Right atrium auricular region (tissue), 2 donors: ENCODE data around the gene NF1. TPM values are rescaled to one million over a fixed set of nuclear protein-coding genes. Genes with fewer than 3 reads are reported as not detected.
"Not testable (repeated sequence)": the region's sequence is repeated elsewhere in the genome, so short reads cannot be mapped to it uniquely, and the experiment has no call there.

ENCODE experiments used
- DNase-seq: peaks from one replicate; pipeline ENCODE4 v3.0.0-alpha.2; 2019; ENCODE audit warnings: low spot score
- H3K27ac ChIP-seq, 2 donors: fragments of 200-600 bp; sonication (generic); 1 replicate in 1 of 2; 2 replicates in 1 of 2; pipeline ENCODE4 v1.5.1; 2016 to 2019
- H3K27me3 ChIP-seq, 2 donors: fragments of 200-600 bp; sonication (generic); one replicate each; pipeline versions ENCODE4 v1.5.1 to v1.6.0; 2017 to 2019
- H3K36me3 ChIP-seq: fragments of 200-600 bp; sonication (generic); one replicate; pipeline ENCODE4 v1.5.1; 2016
- H3K4me1 ChIP-seq, 2 donors: fragments of 200-600 bp; sonication (generic); one replicate each; pipeline versions ENCODE4 v1.5.1 to v1.6.0; 2017 to 2019
- H3K4me3 ChIP-seq, 2 donors: fragments of 200-600 bp; sonication (generic); 1 replicate in 1 of 2; 2 replicates in 1 of 2; pipeline ENCODE4 v1.5.1; 2017 to 2019; ENCODE audit warnings: mild to moderate bottlenecking in 1 of 2, moderate library complexity in 1 of 2
- H3K9me3 ChIP-seq, 2 donors: fragments of 200-600 bp; sonication (generic); one replicate each; pipeline ENCODE4 v1.5.1; 2019
- total RNA-seq, 2 donors: library from RNA; depleted of rRNA; stranded (reverse); fragments of >200 nt; gene quantifications; one replicate each; pipeline ENCODE4 v1.1.0, GENCODE V29; 2016
- TF ChIP-seq, protein P1 (sequence below), 2 donors: fragments of 200-600 bp; sonication (generic); IDR thresholded peaks; one replicate each; pipeline ENCODE4 v1.5.1; 2019; ENCODE audit warnings: antibody characterized with exemption in 2 of 2

Gene NF1
- total RNA-seq, 2 donors from 2014 or later: 47.5 to 51.4 TPM

DNA sequence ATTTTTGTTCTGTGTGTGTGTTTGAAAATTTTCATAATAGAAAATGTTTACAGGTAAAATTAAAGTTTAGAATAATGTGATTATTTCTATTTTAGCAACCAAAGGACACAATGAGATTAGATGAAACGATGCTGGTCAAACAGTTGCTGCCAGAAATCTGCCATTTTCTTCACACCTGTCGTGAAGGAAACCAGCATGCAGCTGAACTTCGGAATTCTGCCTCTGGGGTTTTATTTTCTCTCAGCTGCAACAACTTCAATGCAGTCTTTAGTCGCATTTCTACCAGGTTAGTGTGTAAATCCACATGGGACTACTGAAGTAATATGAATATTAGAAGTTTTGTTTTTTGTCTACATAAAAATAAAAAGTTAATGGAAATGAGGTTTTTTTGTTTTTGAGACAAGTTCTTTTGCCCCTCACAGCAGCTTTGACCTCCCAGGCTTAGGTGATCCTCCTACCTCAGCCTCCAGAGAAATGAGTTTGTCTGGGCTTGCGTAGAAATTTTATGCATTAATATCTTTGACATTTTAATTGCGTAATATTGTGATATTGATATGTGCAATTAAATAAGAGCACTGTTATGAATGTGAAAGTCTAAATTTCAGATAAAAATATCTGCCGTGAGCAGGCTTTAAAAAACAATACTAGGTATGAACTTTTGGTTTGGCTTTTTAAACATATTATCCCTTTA is 68.5 kb downstream of the NF1 start:
- no peaks in the 10 kb centered on the region for H3K27me3 ChIP-seq
- TF ChIP-seq, protein P1, sequence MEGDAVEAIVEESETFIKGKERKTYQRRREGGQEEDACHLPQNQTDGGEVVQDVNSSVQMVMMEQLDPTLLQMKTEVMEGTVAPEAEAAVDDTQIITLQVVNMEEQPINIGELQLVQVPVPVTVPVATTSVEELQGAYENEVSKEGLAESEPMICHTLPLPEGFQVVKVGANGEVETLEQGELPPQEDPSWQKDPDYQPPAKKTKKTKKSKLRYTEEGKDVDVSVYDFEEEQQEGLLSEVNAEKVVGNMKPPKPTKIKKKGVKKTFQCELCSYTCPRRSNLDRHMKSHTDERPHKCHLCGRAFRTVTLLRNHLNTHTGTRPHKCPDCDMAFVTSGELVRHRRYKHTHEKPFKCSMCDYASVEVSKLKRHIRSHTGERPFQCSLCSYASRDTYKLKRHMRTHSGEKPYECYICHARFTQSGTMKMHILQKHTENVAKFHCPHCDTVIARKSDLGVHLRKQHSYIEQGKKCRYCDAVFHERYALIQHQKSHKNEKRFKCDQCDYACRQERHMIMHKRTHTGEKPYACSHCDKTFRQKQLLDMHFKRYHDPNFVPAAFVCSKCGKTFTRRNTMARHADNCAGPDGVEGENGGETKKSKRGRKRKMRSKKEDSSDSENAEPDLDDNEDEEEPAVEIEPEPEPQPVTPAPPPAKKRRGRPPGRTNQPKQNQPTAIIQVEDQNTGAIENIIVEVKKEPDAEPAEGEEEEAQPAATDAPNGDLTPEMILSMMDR (IDR thresholded peaks at IDR 0.05): no peak
- no peak overlapping the region for H3K27ac ChIP-seq
- no peaks in the 10 kb centered on the region for H3K4me1 ChIP-seq
- no peak for DNase-seq
- peaks cover 18% of the 10 kb centered on the region for H3K36me3 ChIP-seq
- H3K4me3 ChIP-seq: no peak overlapping the region
- H3K9me3 ChIP-seq: no peaks in the 10 kb centered on the region

DNA sequence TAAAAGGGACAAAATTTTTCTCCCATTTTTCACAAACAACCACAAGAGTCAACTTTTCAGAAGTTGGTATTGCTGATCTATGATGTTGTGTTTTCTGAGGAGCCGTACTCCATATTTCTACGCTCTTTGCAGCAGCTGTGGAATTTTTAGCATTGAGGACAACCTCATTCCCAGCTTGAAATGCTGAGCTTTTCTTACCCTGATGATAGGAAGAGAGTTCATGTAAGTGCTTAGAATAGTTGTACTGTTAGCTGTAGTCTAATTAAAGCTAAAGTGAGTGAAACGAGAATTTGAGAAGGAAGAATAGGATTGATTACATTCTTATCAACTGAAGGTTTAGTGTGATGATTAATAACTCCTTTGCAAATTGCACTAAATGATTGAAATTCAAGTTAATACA is 72.3 kb downstream of the NF1 start:
- Histone ChIP-seq H3K4me3 (no peak overlapping the region), H3K27me3 (no peaks in the 10 kb centered on the region), H3K9me3 (no peaks in the 10 kb centered on the region), H3K4me1 (no peaks in the 10 kb centered on the region), H3K27ac (peak overlapping the region in 1 of 2 donors; percentile 67), H3K36me3 (peaks cover 18% of the 10 kb centered on the region)
- no peak for DNase-seq
- TF ChIP-seq, protein P1 (IDR thresholded peaks at IDR 0.05): no peak

DNA sequence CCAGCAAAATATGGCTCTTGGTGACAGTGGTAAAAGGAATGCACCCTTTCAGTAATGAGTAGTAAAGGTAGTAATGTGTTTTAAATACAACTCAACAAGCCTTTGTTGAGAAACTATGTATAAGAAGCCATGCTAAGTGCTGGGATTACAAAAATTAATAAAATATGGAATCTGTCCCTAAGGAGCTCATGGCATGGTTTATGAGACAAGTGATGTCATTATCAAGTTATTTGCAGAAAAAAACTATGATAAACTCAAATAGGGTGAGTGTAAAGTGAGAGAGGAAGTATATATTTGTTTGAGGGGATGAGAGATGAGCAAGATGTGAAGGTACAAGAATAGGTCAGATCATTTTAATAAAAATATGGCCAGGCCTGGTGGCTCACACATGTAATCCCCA is 76.9 kb downstream of the NF1 start:
- Histone ChIP-seq H3K4me1 (no peaks in the 10 kb centered on the region), H3K36me3 (no peaks in the 10 kb centered on the region), H3K4me3 (no peak overlapping the region), H3K27me3 (no peaks in the 10 kb centered on the region), H3K27ac (no peak overlapping the region), H3K9me3 (no peaks in the 10 kb centered on the region)
- TF ChIP-seq, protein P1 (IDR thresholded peaks at IDR 0.05): no peak
- no peak for DNase-seq

DNA sequence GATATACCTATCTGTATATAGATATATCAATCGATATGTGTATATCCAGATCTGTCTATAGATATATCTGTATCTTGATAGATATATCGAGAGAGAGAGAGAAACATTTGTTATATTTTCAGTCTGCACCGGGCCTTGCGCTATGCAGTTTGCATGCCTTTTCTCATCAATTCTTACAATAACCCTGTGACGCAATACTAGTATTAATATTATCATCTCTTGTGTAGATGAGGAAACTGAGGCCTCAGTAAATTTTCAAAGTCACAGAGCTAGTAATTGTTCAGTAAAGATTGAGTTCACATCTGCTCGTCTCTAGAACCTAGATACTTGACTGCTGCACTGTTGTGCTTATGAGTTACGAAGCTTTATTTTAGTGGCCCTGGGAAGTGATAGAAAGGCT is 77.6 kb downstream of the NF1 start:
- Histone ChIP-seq H3K9me3 (no peaks in the 10 kb centered on the region), H3K36me3 (no peaks in the 10 kb centered on the region), H3K4me3 (no peak overlapping the region), H3K4me1 (no peaks in the 10 kb centered on the region), H3K27ac (no peak overlapping the region), H3K27me3 (no peaks in the 10 kb centered on the region)
- no peak for DNase-seq
- TF ChIP-seq, protein P1 (IDR thresholded peaks at IDR 0.05): no peak

DNA sequence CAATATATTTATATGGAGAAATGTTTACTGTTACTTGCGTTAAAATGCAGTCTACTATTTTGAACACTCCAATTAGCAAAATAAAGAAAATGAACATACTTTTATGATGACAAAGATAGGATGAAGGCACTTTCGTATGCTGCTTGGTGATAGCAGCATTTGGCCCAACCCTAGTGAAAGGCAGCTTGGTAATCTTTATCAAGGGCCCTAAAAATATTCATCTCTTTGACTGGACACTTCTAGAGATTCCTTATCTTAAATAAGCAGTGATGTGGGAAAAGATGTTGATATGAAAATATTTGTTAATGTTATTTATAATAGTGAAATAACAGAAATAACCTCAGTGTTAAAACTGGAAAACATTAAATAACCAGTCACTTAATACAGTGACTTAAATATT is 79.4 kb downstream of the NF1 start:
- no peak for DNase-seq
- Histone ChIP-seq H3K4me3 (no peak overlapping the region), H3K9me3 (no peaks in the 10 kb centered on the region), H3K27ac (no peak overlapping the region), H3K27me3 (no peaks in the 10 kb centered on the region), H3K4me1 (no peaks in the 10 kb centered on the region), H3K36me3 (no peaks in the 10 kb centered on the region)
- TF ChIP-seq, protein P1 (IDR thresholded peaks at IDR 0.05): no peak

DNA sequence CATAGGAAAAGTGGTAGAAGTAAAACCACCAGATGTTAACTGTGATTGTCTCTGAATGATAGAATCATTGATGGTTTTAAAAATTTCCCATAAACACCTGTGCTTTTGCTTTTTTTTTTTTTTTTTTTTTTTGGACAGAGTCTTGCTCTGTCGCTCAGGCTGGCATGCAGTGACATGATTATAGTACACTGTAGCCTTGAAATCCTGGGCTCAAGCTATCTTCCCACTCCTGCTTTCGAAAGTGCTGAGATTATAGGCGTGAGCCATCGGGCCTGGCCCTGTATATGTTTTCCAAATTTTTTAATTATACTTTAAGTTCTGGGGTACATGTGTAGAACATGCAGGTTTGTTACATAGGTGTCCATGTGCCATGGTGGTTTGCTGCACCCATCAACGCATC is 80.5 kb downstream of the NF1 start:
- TF ChIP-seq, protein P1 (IDR thresholded peaks at IDR 0.05): no peak
- H3K4me3 ChIP-seq: no peak overlapping the region
- H3K4me1 ChIP-seq: no peaks in the 10 kb centered on the region
- H3K27me3 ChIP-seq: no peaks in the 10 kb centered on the region
- no peak for DNase-seq
- H3K27ac ChIP-seq: no peak overlapping the region
- H3K9me3 ChIP-seq: no peaks in the 10 kb centered on the region
- no peaks in the 10 kb centered on the region for H3K36me3 ChIP-seq

DNA sequence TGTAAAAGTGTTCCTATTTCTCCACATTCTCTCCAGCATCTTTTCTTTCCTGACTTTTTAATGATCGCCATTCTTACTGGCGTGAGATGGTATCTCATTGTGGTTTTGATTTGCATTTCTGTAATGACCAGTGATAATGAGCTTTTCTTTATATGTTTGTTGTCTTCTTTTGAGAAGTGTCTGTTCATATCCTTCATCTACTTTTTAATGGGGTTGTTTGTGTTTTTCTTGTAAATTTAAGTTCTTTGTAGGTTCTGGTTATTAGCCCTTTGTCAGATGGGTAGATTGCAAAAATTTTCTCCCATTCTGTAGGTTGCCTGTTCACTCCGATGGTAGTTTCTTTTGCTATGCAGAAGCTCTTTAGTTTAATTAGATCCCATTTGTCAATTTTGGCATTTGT is 81.4 kb downstream of the NF1 start:
- DNase-seq, H3K9me3 ChIP-seq: not testable (repeated sequence)

DNA sequence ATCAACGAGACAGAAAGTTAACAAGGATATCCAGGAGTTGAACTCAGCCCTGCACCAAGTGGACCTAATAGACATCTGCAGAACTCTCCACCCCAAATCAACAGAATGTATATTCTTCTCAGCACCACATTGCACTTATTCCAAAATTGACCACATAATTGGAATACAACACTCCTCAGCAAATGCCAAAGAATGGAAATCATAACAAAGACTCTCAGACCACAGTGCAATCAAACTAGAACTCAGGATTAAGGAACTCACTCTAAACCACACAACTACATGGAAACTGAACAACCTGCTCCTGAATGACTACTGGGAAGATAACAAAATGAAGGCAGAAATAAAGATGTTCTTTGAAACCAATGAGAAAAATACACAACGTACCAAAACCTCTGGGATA is 84.2 kb downstream of the NF1 start:
- not testable (repeated sequence) for H3K27me3 ChIP-seq, H3K27ac ChIP-seq, H3K4me3 ChIP-seq, H3K9me3 ChIP-seq, DNase-seq, H3K4me1 ChIP-seq
- H3K36me3 ChIP-seq: peaks cover 15% of the 10 kb centered on the region

More for the DNA sequence above, 81.4 kb downstream of the NF1 start:
- H3K4me3 ChIP-seq, H3K4me1 ChIP-seq, H3K27ac ChIP-seq, H3K27me3 ChIP-seq, H3K36me3 ChIP-seq: not testable (repeated sequence)
